Measurements from ENCODE around the gene GLUD1. TPM values are rescaled to one million over a fixed set of nuclear protein-coding genes. Genes with fewer than 3 reads are reported as not detected.

The GLUD1 gene
- polyA plus RNA-seq, 2 of the 4 experiments (the other 2 are of a cell fraction), result 74.4 to 117 TPM

- POLR2A ChIA-PET, result no interaction called here
- H3K4me3 ChIP-seq, result no peak overlapping the region
- FAIRE-seq, result no peak
- no peak overlapping the region for H3K4me2 ChIP-seq
- no peak for ATAC-seq
- DNase-seq (ENCODE audit: low read depth in 1 of 2, low spot score in 1 of 2), result no peak
- 100% methylated on average over 1 of the region's 1 CpG for WGBS (ENCODE audit: missing lambda C conversion rate)
- H3K4me1 ChIP-seq, result no peaks in the 10 kb centered on the region
- no peak for TF ChIP-seq USF2 (IDR thresholded peaks at IDR 0.05)
- no peak for TF ChIP-seq NFE2L2 (conservative IDR thresholded peaks at IDR 0.05; ENCODE audit: low read length)
- no peak overlapping the region for H3K27ac ChIP-seq
- CTCF ChIA-PET, result interaction anchor here (0.8 to 1.4 kb wide), 2 partner anchors 25 to 100 kb away, joined by 3 to 4 read pairs; no protein-coding TSS in a partner anchor
- H3K9me3 ChIP-seq, result no peaks in the 10 kb centered on the region
Measured at GRCh38 chr10:87066865-87067264, 27.8 kb downstream of the GLUD1 start.

GRCh38 chr10:87066178-87066577, 28.5 kb downstream of the GLUD1 start:
- Histone ChIP-seq H3K9me3 (no peaks in the 10 kb centered on the region), H3K27ac (no peak overlapping the region), H3K4me2 (no peak overlapping the region), H3K4me3 (no peak overlapping the region), H3K4me1 (no peaks in the 10 kb centered on the region)
- FAIRE-seq (no peak), ATAC-seq (no peak), DNase-seq (ENCODE audit: low read depth in 1 of 2, low spot score in 1 of 2) (no peak)
- WGBS (ENCODE audit: missing lambda C conversion rate), result 95% methylated on average over 2 of the region's 2 CpGs
- TF ChIP-seq KDM1A (IDR thresholded peaks at IDR 0.05; ENCODE audit: low read depth), result no peak
- TF ChIP-seq ESRRA (IDR thresholded peaks at IDR 0.05; ENCODE audit: borderline replicate concordance, low read length), result no peak
- no peak for TF ChIP-seq HOXA7 (CRISPR knock-in tag; IDR thresholded peaks at IDR 0.05)
- no peak for TF ChIP-seq CTCF (IDR thresholded peaks at IDR 0.05)
- no peak for TF ChIP-seq PBX3 (IDR thresholded peaks at IDR 0.05)
- TF ChIP-seq E2F6 (IDR thresholded peaks at IDR 0.05; ENCODE audit: borderline replicate concordance, low read depth), result no peak
- TF ChIP-seq MAX (IDR thresholded peaks at IDR 0.05), result no peak
- no peak for TF ChIP-seq HES2 (IDR thresholded peaks at IDR 0.05)
- no peak for TF ChIP-seq ELK1 (IDR thresholded peaks at IDR 0.05; ENCODE audit: low read depth, low read length)
- TF ChIP-seq FOSL2 (IDR thresholded peaks at IDR 0.05), result no peak
- no peak for TF ChIP-seq FOSL2 (CRISPR knock-in tag; IDR thresholded peaks at IDR 0.05)
- TF ChIP-seq POLR2A (IDR thresholded peaks at IDR 0.05; ENCODE audit: low read length), result no peak
- TF ChIP-seq HEYL (CRISPR knock-in tag; IDR thresholded peaks at IDR 0.05), result no peak
- TF ChIP-seq POLR2AphosphoS2 (conservative IDR thresholded peaks at IDR 0.05; ENCODE audit: low read length), result no peak
- TF ChIP-seq SMC3 (IDR thresholded peaks at IDR 0.05), result no peak
- TF ChIP-seq RNF2 (IDR thresholded peaks at IDR 0.05; ENCODE audit: borderline replicate concordance, low read depth), result no peak
- ChIA-PET CTCF (interaction anchor here (1.4 kb wide), 1 partner anchor 99 kb away, joined by 4 read pairs; no protein-coding TSS in a partner anchor), POLR2A (interaction anchor here (0.5 kb wide), 1 partner anchor 13 kb away, joined by 3 read pairs; no protein-coding TSS in a partner anchor)

GRCh38 chr10:87064651-87065050, 30.0 kb downstream of the GLUD1 start:
- POLR2A ChIA-PET, result no interaction called here
- WGBS (ENCODE audit: missing lambda C conversion rate), result 87% methylated on average over 5 of the region's 5 CpGs
- CTCF ChIA-PET, result interaction anchor here (1.3 kb wide), 1 partner anchor 11 kb away, joined by 3 read pairs; no protein-coding TSS in a partner anchor
- H3K4me1 ChIP-seq, result no peaks in the 10 kb centered on the region
- no peak overlapping the region for H3K4me2 ChIP-seq
- no peak for TF ChIP-seq CBX2 (IDR thresholded peaks at IDR 0.05; ENCODE audit: borderline replicate concordance, low read depth)
- TF ChIP-seq ATOH8 (CRISPR knock-in tag; IDR thresholded peaks at IDR 0.05; ENCODE audit: low read depth), result no peak
- no peak for TF ChIP-seq FOSL2 (IDR thresholded peaks at IDR 0.05)
- no peak for TF ChIP-seq FOSL2 (CRISPR knock-in tag; IDR thresholded peaks at IDR 0.05)
- TF ChIP-seq RCOR1 (IDR thresholded peaks at IDR 0.05; ENCODE audit: low read depth, low read length), result no peak
- no peak for TF ChIP-seq NR3C1 (IDR thresholded peaks at IDR 0.05)
- no peak for TF ChIP-seq RNF2 (IDR thresholded peaks at IDR 0.05; ENCODE audit: borderline replicate concordance, low read depth)
- no peak for TF ChIP-seq HEYL (CRISPR knock-in tag; IDR thresholded peaks at IDR 0.05)
- TF ChIP-seq RFX5 (IDR thresholded peaks at IDR 0.05), result no peak
- no peak for TF ChIP-seq PHF8 (IDR thresholded peaks at IDR 0.05; ENCODE audit: borderline replicate concordance, low read depth)
- no peak for TF ChIP-seq HOXB13 (CRISPR knock-in tag; IDR thresholded peaks at IDR 0.05; ENCODE audit: low read depth)
- no peak for DNase-seq (ENCODE audit: low read depth in 1 of 2, low spot score in 1 of 2)
- no peak for FAIRE-seq
- no peaks in the 10 kb centered on the region for H3K9me3 ChIP-seq
- ATAC-seq, result no peak
- no peak overlapping the region for H3K27ac ChIP-seq
- no peak overlapping the region for H3K4me3 ChIP-seq
